Fibroblast of villous mesenchyme (primary cell): Measurements from ENCODE around the gene MED13L. TPM values are rescaled to one million over a fixed set of nuclear protein-coding genes. Genes with fewer than 3 reads are reported as not detected.

Experiments
- DNase-seq: peaks from one replicate; pipeline ENCODE4 v3.0.0-alpha.2; 2010; ENCODE audit warnings: low read depth
- H3K4me3 ChIP-seq: 2 replicates; pipeline ENCODE4 v1.5.1; 2011; ENCODE audit warnings: low read depth, mild to moderate bottlenecking, low read length
- total RNA-seq: library from RNA; depleted of rRNA; stranded (reverse); fragments of >200 nt; gene quantifications from 2 replicates; pipeline ENCODE4 v1.2.3, GENCODE V29; 2012
- TF ChIP-seq, protein P1 (sequence below): IDR thresholded peaks from 2 replicates; pipeline ENCODE4 v1.5.1; 2012; ENCODE audit warnings: low read depth, mild to moderate bottlenecking, low read length; ENCODE audit not compliant: insufficient read depth

Gene MED13L
- total RNA-seq, 1 donor, result 189 TPM

DNA sequence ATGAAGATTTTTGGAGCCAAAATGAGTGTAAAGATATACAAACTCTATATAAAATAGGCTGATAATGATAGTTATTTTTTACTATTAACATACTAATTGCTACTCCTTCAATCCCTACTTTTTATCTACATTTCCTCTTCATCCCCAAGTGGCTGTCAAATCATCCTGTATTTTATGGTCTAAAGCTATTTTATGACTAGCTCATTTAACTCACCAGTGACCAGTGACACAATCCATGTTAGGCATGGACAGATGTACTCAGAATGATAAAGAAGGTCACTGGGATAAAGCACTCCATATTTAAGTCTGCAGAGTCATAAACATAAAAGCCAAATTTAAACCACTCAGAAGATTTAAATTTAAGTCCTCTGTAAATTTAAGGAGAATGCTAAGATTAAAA lies 183.0 kb downstream of the MED13L start:
- no peak overlapping the region for H3K4me3 ChIP-seq
- TF ChIP-seq, protein P1, sequence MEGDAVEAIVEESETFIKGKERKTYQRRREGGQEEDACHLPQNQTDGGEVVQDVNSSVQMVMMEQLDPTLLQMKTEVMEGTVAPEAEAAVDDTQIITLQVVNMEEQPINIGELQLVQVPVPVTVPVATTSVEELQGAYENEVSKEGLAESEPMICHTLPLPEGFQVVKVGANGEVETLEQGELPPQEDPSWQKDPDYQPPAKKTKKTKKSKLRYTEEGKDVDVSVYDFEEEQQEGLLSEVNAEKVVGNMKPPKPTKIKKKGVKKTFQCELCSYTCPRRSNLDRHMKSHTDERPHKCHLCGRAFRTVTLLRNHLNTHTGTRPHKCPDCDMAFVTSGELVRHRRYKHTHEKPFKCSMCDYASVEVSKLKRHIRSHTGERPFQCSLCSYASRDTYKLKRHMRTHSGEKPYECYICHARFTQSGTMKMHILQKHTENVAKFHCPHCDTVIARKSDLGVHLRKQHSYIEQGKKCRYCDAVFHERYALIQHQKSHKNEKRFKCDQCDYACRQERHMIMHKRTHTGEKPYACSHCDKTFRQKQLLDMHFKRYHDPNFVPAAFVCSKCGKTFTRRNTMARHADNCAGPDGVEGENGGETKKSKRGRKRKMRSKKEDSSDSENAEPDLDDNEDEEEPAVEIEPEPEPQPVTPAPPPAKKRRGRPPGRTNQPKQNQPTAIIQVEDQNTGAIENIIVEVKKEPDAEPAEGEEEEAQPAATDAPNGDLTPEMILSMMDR, result no peak
- no peak for DNase-seq

DNA sequence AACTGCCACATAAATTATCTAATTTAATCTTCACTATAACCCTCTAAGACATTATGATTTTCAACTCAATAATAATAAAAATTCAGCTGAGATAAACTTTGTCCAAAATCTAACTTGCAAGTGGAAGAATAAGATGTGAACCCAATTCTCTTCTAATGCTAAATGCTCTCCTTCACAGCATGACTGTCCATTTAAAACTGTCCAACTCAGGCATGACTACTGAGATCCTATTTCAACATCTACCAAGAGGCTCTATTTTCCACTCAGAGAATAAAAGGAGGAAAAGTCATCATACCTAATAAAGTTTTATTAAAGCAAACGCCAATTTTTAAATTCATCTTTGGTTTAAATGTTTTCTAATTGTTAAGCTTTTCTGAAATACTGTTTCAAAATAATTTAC lies 183.6 kb downstream of the MED13L start:
- no peak for DNase-seq
- TF ChIP-seq, protein P1, result no peak
- no peak overlapping the region for H3K4me3 ChIP-seq

DNA sequence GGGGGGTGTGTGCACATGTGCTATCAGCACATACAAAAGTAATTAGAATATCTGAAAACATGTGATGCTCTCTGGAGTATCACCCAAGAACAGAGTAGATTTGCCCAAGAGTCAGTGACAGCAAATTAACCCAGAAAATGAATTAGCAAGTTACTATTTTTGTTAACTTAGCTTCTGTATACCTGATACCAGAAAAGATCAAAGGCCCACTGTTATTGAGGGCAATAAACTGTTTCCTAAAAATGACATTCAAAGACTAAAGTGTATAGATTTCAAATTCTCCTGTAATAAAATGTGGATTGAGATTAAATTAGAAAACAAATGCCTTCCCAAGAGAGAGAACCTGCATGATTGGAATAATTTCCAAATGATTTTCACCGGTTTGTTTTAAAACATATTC lies 184.7 kb downstream of the MED13L start:
- TF ChIP-seq, protein P1, result no peak
- no peak overlapping the region for H3K4me3 ChIP-seq
- DNase-seq, result no peak

DNA sequence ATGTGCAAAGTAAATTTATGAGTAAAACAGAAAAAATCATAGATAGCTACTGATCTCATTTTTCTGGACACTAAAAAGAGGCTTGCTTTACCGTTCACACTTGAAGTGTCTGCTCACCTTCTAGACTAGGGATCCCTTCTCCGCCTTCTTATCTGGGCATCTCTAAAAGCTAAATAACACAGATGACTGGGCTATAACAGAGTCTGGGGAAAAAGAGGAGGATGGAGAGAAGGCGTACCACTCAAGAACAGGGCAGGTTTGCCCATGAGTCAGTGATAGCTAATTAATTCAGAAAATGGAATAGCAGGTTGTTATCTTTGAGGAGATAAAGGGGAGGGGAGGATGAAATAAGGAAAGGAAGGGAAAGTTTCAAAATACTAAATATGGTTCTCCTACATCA lies 185.3 kb downstream of the MED13L start:
- TF ChIP-seq, protein P1, result no peak
- H3K4me3 ChIP-seq, result no peak overlapping the region

DNA sequence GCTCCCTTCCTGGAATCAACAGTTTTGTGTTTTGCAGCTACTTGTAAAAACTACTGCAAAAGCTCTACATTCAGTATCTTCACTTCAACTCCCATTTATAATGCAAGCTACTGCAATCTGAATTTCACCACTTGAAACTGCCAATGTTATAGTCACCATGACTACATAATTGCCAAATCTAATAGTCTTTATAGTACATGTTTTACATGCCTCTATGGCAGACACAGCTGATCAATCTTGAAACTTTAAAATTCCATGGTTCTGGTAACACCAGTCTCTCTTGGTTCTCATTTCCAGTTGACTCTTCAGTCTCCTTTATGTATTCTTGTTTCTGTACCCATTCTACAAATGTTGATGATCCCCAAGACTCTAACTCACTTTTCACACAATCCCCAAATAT lies 185.9 kb downstream of the MED13L start:
- TF ChIP-seq, protein P1, result no peak
- no peak overlapping the region for H3K4me3 ChIP-seq
- no peak for DNase-seq

More for the DNA sequence above, 185.3 kb downstream of the MED13L start:
- no peak for DNase-seq

DNA sequence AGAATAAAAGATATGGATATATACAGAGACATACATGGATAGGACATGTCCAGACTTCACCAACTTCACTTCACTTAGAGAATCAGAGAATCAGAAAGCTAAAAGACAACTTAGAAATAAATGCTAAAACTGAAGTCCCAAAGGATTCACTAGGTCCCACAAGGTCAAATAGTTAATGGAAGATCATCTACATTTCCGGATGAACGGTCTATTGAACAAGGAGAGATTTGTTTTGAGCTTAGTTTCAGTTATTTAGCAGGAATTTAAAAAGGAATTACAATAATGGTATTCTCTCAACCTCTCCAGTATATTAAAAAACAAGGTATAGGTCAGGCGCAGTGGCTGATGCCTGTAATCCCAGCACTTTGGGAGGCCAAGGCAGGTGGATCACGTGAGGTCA lies 187.0 kb downstream of the MED13L start:
- DNase-seq, result no peak
- H3K4me3 ChIP-seq, result no peak overlapping the region
- TF ChIP-seq, protein P1, result no peak

DNA sequence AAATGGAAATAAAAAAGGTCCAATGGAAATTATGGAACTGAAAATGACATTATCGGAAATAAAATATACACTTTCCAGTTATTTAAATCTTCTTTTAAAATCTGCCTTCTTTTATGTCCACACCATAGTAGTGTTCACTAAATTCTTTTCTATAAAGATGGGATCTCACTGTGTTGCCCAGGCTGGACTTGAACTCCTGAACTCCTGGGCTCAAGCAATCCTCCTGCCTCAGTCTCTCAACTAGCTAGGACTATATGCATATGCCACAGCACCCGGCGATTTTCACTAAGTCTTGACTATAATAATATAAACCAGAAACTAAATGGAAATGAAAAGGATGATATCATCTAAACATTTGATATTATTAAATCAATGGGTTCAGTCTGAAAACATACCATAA lies 188.4 kb downstream of the MED13L start:
- no peak for DNase-seq
- TF ChIP-seq, protein P1, result no peak
- no peak overlapping the region for H3K4me3 ChIP-seq
